ENCODE measurements around the gene CAPN11. TPM values are rescaled to one million over a fixed set of nuclear protein-coding genes. Genes with fewer than 3 reads are reported as not detected.

The CAPN11 gene
- total RNA-seq, 4 donors from 2014 or later, result 0.72 to 1.1 (median 0.89) TPM

- no peak for TF ChIP-seq POLR2A (IDR thresholded peaks at IDR 0.05)
- TF ChIP-seq, protein P1, sequence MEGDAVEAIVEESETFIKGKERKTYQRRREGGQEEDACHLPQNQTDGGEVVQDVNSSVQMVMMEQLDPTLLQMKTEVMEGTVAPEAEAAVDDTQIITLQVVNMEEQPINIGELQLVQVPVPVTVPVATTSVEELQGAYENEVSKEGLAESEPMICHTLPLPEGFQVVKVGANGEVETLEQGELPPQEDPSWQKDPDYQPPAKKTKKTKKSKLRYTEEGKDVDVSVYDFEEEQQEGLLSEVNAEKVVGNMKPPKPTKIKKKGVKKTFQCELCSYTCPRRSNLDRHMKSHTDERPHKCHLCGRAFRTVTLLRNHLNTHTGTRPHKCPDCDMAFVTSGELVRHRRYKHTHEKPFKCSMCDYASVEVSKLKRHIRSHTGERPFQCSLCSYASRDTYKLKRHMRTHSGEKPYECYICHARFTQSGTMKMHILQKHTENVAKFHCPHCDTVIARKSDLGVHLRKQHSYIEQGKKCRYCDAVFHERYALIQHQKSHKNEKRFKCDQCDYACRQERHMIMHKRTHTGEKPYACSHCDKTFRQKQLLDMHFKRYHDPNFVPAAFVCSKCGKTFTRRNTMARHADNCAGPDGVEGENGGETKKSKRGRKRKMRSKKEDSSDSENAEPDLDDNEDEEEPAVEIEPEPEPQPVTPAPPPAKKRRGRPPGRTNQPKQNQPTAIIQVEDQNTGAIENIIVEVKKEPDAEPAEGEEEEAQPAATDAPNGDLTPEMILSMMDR (IDR thresholded peaks at IDR 0.05), result no peak
- no peak for DNase-seq (ENCODE audit: low spot score in 2 of 2)
- WGBS, 2 donors, result 71 to 73% methylated on average over 4 of the region's 4 CpGs
- no peak overlapping the region for H3K4me3 ChIP-seq (ENCODE audit: low read depth, poor library complexity, severe bottlenecking)
- intact Hi-C loops (cut with DNase I; ENCODE audit: low total_unique reads), result no loop called here
Observed at GRCh38 chr6:44224965-44225305, 66.3 kb downstream of the CAPN11 start.

GRCh38 chr6:44225579-44226325, 67.1 kb downstream of the CAPN11 start:
- intact Hi-C loops (cut with DNase I; ENCODE audit: low total_unique reads), result no loop called here
- no peak for DNase-seq (ENCODE audit: low spot score in 2 of 2)
- TF ChIP-seq, protein P1 (IDR thresholded peaks at IDR 0.05), result no peak
- no peak for TF ChIP-seq POLR2A (IDR thresholded peaks at IDR 0.05)
- WGBS, 2 donors, result 76 to 78% methylated on average over 8 of the region's 8 CpGs
- no peak overlapping the region for H3K4me3 ChIP-seq (ENCODE audit: low read depth, poor library complexity, severe bottlenecking)

DNA sequence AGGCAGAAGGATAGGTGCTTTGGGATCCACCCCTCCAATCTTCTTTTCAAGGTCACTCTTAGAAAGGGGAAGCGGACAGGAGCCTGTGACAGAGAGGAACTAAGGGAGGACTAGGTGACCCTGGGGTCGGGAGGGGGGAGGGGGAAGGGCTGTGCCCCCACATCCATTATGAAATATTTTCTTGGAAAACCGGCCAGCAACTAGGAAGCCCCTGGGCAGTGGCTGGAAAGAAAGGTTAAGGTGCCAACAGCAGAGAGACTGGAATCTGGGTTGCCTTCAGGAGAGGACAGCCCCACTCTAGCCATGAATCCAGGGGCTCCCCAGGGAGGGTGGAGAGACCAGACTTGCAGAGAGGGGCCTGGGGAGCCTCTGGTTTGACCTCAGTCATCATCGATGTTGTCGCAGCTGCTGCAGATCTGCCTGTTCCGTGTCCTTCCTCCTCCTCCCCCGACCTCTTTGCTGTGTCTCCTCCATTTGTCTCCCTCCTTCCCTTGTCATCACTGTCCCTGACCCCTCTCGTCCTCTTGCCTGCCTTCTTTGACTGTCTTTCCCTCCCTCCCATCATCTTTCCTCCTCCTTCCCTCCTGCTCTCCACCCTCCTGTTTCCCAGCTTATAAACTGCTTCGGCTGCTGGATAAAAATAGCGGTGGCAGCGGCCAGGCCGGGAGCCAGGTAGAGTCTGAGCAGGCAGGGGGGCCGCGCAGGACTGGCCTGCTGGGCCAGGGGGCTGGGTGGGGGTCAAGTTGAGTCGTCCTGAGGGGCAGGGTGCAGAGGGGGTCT, 67.9 kb downstream of the CAPN11 start:
- WGBS, 2 donors, result 32 to 46% methylated on average over 15 of the region's 15 CpGs
- intact Hi-C loops (cut with DNase I; ENCODE audit: low total_unique reads), result no loop called here
- TF ChIP-seq POLR2A (IDR thresholded peaks at IDR 0.05), result no peak
- TF ChIP-seq, protein P1 (IDR thresholded peaks at IDR 0.05), result no peak
- DNase-seq (ENCODE audit: low spot score in 2 of 2), result no peak
- no peak overlapping the region for H3K4me3 ChIP-seq (ENCODE audit: low read depth, poor library complexity, severe bottlenecking)

GRCh38 chr6:44227148-44227793, 68.7 kb downstream of the CAPN11 start:
- 34 to 72% methylated on average over 6 to 7 of the region's 7 CpGs for WGBS, 2 donors
- TF ChIP-seq, protein P1 (IDR thresholded peaks at IDR 0.05), result no peak
- TF ChIP-seq POLR2A (IDR thresholded peaks at IDR 0.05), result no peak
- intact Hi-C loops (cut with DNase I; ENCODE audit: low total_unique reads), result no loop called here
- no peak for DNase-seq (ENCODE audit: low spot score in 2 of 2)
- H3K4me3 ChIP-seq (ENCODE audit: low read depth, poor library complexity, severe bottlenecking), result no peak overlapping the region

GRCh38 chr6:44228031-44228430, 69.4 kb downstream of the CAPN11 start:
- intact Hi-C loops (cut with DNase I; ENCODE audit: low total_unique reads), result no loop called here
- DNase-seq (ENCODE audit: low spot score in 2 of 2), result no peak
- TF ChIP-seq POLR2A (IDR thresholded peaks at IDR 0.05), result no peak
- TF ChIP-seq, protein P1 (IDR thresholded peaks at IDR 0.05), result no peak
- WGBS, 2 donors, result 82 to 88% methylated on average over 6 of the region's 6 CpGs
- no peak overlapping the region for H3K4me3 ChIP-seq (ENCODE audit: low read depth, poor library complexity, severe bottlenecking)
